Kidney (tissue), 14 donors: ENCODE data around the gene WDR49. TPM values are rescaled to one million over a fixed set of nuclear protein-coding genes. Genes with fewer than 3 reads are reported as not detected.

Experiments used
- DNase-seq, 5 donors: peaks; one replicate each; pipeline ENCODE4 v3.0.0-alpha.2; 2013 to 2020
- FAIRE-seq: peaks from 2 replicates; lab custom pipeline; 2012; peaks lifted over from hg19 to GRCh38; lab: Jason Lieb, UNC
- H3K27ac ChIP-seq, 2 donors: one replicate each; pipeline ENCODE4 v1.7.0; 2013; ENCODE audit warnings: low read depth in 2 of 2, low read length in 2 of 2, inconsistent platforms in 1 of 2
- H3K27me3 ChIP-seq: one replicate; pipeline ENCODE4 v1.7.1; 2013; ENCODE audit warnings: low read length, inconsistent platforms; ENCODE audit not compliant: control insufficient read depth, insufficient read depth
- H3K36me3 ChIP-seq, 3 donors: one replicate each; pipeline versions ENCODE4 v1.7.0 to v1.7.1; 2013; ENCODE audit warnings: low read length in 3 of 3, control low read depth in 1 of 3, inconsistent platforms in 1 of 3; ENCODE audit not compliant: insufficient read depth in 3 of 3, control insufficient read depth in 2 of 3
- H3K4me1 ChIP-seq, 3 donors: one replicate each; pipeline versions ENCODE4 v1.7.0 to v1.7.1; 2013; ENCODE audit warnings: low read length in 3 of 3, inconsistent platforms in 1 of 3, low read depth in 1 of 3; ENCODE audit not compliant: control insufficient read depth in 2 of 3, insufficient read depth in 2 of 3
- H3K4me3 ChIP-seq, 3 donors: one replicate each; pipeline versions ENCODE4 v1.7.0 to v1.8.1; 2013; ENCODE audit warnings: low read length in 3 of 3, control low read depth in 1 of 3, inconsistent platforms in 1 of 3
- H3K9ac ChIP-seq, 3 donors: one replicate each; pipeline versions ENCODE4 v1.7.0 to v1.7.1; 2013; ENCODE audit warnings: low read length in 3 of 3, control low read depth in 1 of 3, inconsistent platforms in 1 of 3
- H3K9me3 ChIP-seq, 3 donors: one replicate each; pipeline versions ENCODE4 v1.7.0 to v1.7.1; 2013; ENCODE audit warnings: low read length in 3 of 3, control low read depth in 1 of 3, inconsistent platforms in 1 of 3; ENCODE audit not compliant: control insufficient read depth in 2 of 3, insufficient read depth in 1 of 3
- CTCF ChIP-seq: IDR thresholded peaks from 3 replicates; pipeline ENCODE4 v1.5.1; 2012; ENCODE audit warnings: mild to moderate bottlenecking, moderate library complexity, borderline replicate concordance; ENCODE audit not compliant: insufficient read depth; ENCODE audit errors: extremely low read depth
- intact Hi-C: fragments of 100-400 bp; cut with DNase I; formaldehyde crosslinking; loops from one replicate; pipeline ENCODE4 v1.11.1; 2022
- polyA plus RNA-seq: library from polyadenylated mRNA; stranded (reverse); fragments of 350-450 nt; fragmentation: Illumina TruSeq; extraction: RNeasy Lipid Tissue Mini Kit (QIAGEN cat#74804); gene quantifications from one replicate; pipeline ENCODE4 v1.2.3, GENCODE V29; 2014; ENCODE audit warnings: low read depth, low replicate concordance; ENCODE audit not compliant: insufficient read depth
- total RNA-seq: library from RNA; stranded (reverse); fragmentation: NEBNext Ultra II Directional; extraction: Animal tissue kit (Norgen Biotek cat#: 25700); gene quantifications from one replicate; pipeline ENCODE4 v1.2.1, GENCODE V29; 2021
- donor health status: control.
- donor health status: control.
- donor health status: control.
- donor health status: control.
- donor health status: control.
- donor health status: DM: yes; HTN: yes; CAD: no.
- donor health status: Normal renal cell carcinoma (clear cell type).

Gene WDR49
- total and polyA plus RNA-seq, 2 donors from 2014 or later = 0.43 to 1.0 TPM

GRCh38 chr3:167456157-167456799 is 197.5 kb downstream of the WDR49 start:
- DNase-seq = no peak
- Histone ChIP-seq H3K36me3 (no peaks in the 10 kb centered on the region), H3K9ac (no peak overlapping the region), H3K4me3 (no peak overlapping the region), H3K27ac (no peak overlapping the region), H3K9me3 (no peaks in the 10 kb centered on the region), H3K4me1 (no peaks in the 10 kb centered on the region), H3K27me3 (no peaks in the 10 kb centered on the region)
- no peak for FAIRE-seq
- intact Hi-C loops = no loop called here
- TF ChIP-seq CTCF = no peak

- TF ChIP-seq CTCF = no peak
- H3K9ac ChIP-seq = no peak overlapping the region
- no peak for FAIRE-seq
- no peaks in the 10 kb centered on the region for H3K36me3 ChIP-seq
- no peak overlapping the region for H3K4me3 ChIP-seq
- H3K27me3 ChIP-seq = no peaks in the 10 kb centered on the region
- no peaks in the 10 kb centered on the region for H3K4me1 ChIP-seq
- H3K9me3 ChIP-seq = no peaks in the 10 kb centered on the region
- intact Hi-C loops = no loop called here
- no peak for DNase-seq
- H3K27ac ChIP-seq = no peak overlapping the region
These were observed 199.9 kb downstream of the WDR49 start for GRCh38 chr3:167453815-167454214.

GRCh38 chr3:167451282-167451681 is 202.5 kb downstream of the WDR49 start:
- intact Hi-C loops = no loop called here
- Histone ChIP-seq H3K9me3 (no peaks in the 10 kb centered on the region), H3K9ac (no peak overlapping the region), H3K27ac (no peak overlapping the region), H3K4me1 (no peaks in the 10 kb centered on the region), H3K36me3 (no peaks in the 10 kb centered on the region), H3K27me3 (no peaks in the 10 kb centered on the region), H3K4me3 (no peak overlapping the region)
- TF ChIP-seq CTCF = no peak
- FAIRE-seq (no peak), DNase-seq (no peak)

- Histone ChIP-seq H3K9me3 (no peaks in the 10 kb centered on the region), H3K36me3 (no peaks in the 10 kb centered on the region), H3K4me3 (no peak overlapping the region), H3K9ac (no peak overlapping the region), H3K27me3 (no peaks in the 10 kb centered on the region), H3K27ac (no peak overlapping the region), H3K4me1 (no peaks in the 10 kb centered on the region)
- intact Hi-C loops = no loop called here
- DNase-seq (no peak), FAIRE-seq (no peak)
- no peak for TF ChIP-seq CTCF
These were observed 203.1 kb downstream of the WDR49 start for GRCh38 chr3:167450675-167451074.
